RCC 7860 (cell line): ENCODE results near the gene SPAG16.
"Not testable (repeated sequence)": the region's sequence is repeated elsewhere in the genome, so short reads cannot be mapped to it uniquely, and the experiment has no call there.

Source experiments
- DNase-seq: peaks from one replicate; pipeline ENCODE4 v3.0.0-alpha.2; 2015; ENCODE audit warnings: low spot score
- FAIRE-seq: peaks from 2 replicates; lab custom pipeline; 2012; peaks lifted over from hg19 to GRCh38; lab: Jason Lieb, UNC

SPAG16 gene

GRCh38 chr2:213980883-213981282, 696.6 kb downstream of the SPAG16 start:
- FAIRE-seq = no peak
- DNase-seq = no peak

GRCh38 chr2:213989207-213989606, 704.9 kb downstream of the SPAG16 start:
- DNase-seq (no peak), FAIRE-seq (no peak)

- no peak for DNase-seq
- no peak for FAIRE-seq
Measured at GRCh38 chr2:213991453-213992108, 707.3 kb downstream of the SPAG16 start.

GRCh38 chr2:213995400-213996105, 711.3 kb downstream of the SPAG16 start:
- FAIRE-seq (peak; percentile 95), DNase-seq (peak; percentile 94)

DNA sequence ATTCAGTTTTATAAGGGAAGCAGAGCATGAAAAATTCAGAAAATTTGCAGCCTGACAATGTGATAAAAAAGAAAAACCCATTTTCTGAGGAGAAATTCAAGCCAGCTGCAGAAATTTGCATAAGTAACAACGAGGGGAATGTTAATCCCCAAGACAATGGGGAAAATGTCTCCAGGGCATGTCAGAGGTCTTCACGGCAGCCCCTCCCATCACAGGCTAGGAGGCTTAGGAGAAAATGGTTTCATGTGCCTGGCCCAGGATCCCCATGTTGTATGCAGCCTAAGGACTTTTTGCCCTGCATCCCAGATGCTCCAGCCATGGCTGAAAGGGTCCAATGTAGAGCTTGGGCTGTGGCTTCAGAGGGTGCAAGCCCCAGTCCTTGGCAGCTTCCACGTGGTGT, 714.7 kb downstream of the SPAG16 start:
- DNase-seq, FAIRE-seq: not testable (repeated sequence)

- DNase-seq = no peak
Measured at GRCh38 chr2:214004463-214004862, 720.2 kb downstream of the SPAG16 start.

GRCh38 chr2:214005337-214005736, 721.1 kb downstream of the SPAG16 start:
- FAIRE-seq (no peak), DNase-seq (no peak)

More at GRCh38 chr2:214004463-214004862, 720.2 kb downstream of the SPAG16 start:
- FAIRE-seq = no peak

GRCh38 chr2:214006601-214007000, 722.3 kb downstream of the SPAG16 start:
- no peak for FAIRE-seq
- peak; percentile 5 for DNase-seq

- DNase-seq (no peak), FAIRE-seq (no peak)
Measured at GRCh38 chr2:214011676-214012075, 727.4 kb downstream of the SPAG16 start.

- no peak for FAIRE-seq
- DNase-seq = no peak
Measured at GRCh38 chr2:214014551-214015220, 730.4 kb downstream of the SPAG16 start.

GRCh38 chr2:214019229-214019972, 735.1 kb downstream of the SPAG16 start:
- peak; percentile 98 for FAIRE-seq
- peak; percentile 96 for DNase-seq

DNA sequence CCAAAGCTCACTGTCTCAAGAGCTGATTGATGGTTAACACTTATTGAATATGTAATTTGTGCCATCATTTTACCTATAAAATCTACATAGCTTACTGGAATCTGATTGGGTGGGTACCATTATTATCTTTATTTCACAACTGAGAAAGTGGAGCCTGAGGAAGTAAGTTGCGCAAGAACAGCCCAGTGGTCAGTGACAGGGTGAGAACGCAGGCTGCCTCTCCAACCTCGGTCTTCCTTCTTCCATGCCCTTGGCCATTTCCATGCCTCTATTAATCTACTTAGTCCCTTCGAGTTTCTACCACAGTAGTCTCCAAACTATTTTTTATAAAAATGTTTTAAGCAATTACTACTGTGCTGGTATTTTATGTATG, 735.7 kb downstream of the SPAG16 start:
- FAIRE-seq (no peak), DNase-seq (peak; percentile 13)

DNA sequence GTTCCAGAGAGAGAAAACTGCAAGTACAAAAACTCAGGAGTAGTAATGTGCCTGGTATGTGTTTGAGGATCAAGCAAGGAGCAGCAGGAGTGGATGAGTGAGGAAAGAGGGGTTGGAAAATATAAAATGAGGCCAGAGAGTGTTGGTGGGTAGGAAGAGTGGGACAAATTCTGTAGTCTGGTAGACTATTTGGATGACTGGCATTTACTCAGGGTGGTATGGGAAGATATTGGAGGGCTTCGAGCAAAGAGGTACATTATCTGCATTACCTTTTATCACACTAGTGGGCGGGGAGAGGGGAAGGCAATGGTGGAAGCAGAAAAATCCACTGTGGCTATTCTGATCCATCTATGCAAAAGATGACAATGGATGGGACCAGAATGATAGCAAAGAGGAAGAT, 744.9 kb downstream of the SPAG16 start:
- FAIRE-seq (no peak), DNase-seq (no peak)

- FAIRE-seq (no peak), DNase-seq (no peak)
Measured at GRCh38 chr2:214031566-214031965, 747.3 kb downstream of the SPAG16 start.

DNA sequence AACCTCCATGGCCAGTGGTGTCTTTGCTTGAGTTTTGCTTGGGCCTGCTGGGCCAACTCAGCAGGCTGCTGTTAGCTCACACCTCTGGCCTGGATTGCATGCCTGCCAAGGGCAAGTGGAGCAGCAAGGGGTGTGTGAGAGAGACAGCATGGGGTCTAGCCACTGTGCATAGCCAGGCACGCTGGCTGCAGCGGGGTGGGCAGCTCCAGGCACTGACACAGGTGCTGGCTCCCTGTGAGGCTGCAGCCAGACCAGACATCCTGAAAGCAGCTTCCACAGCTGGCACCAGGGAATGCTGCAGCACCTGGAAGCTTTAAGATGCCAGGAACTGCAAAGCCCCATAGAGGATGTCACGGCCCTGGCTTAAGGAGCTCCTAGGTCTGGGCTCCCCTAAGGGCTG, 750.2 kb downstream of the SPAG16 start:
- FAIRE-seq = no peak
- no peak for DNase-seq

- DNase-seq = no peak
- no peak for FAIRE-seq
Measured at GRCh38 chr2:214035091-214035852, 751.0 kb downstream of the SPAG16 start.

GRCh38 chr2:214035921-214036320, 751.7 kb downstream of the SPAG16 start:
- DNase-seq (no peak), FAIRE-seq (no peak)

- FAIRE-seq = no peak
- DNase-seq = no peak
Measured at GRCh38 chr2:214038186-214038585, 753.9 kb downstream of the SPAG16 start.

DNA sequence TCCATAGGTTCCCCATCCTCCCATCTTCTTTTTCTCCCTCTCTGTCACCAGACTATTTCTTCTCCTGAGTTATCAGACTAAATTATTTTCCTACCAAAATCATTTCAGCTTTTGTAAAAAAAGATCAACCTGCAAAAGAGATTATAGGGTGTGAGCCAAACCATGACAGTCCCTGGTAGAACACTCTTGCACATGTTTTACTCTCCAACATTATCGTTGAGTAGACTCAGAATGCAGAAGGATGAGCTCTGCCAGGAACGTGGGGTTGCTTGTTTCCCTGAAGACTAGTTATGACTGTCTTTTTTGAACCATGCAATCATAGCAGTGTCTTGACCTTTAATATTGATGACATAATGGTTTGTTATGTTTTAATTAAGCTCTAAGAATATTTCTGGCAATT, 766.5 kb downstream of the SPAG16 start:
- DNase-seq (no peak), FAIRE-seq (no peak)

- DNase-seq (no peak), FAIRE-seq (no peak)
Measured at GRCh38 chr2:214051585-214051984, 767.3 kb downstream of the SPAG16 start.

DNA sequence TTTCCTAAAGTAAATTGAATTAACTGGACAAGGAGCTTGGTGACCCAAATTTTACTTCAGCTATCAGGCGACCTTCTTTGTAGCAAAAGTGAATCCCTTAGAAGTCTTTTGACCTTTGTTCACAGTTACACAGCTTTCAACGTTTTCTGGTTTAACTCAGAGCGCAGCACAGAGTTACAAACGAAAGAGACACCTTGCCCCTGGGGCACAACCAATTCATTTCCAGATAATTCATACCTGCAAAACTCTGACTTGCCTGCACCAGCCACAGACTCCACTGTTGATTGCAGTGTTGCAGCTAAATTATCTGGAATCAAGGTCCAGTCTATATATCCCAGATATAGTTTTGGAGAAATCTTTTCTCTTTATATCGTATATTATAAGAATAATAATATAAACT, 768.0 kb downstream of the SPAG16 start:
- no peak for DNase-seq
- FAIRE-seq = no peak
